Renal pelvis (tissue), 12 donors: ENCODE measurements around the gene RAB3GAP2. TPM values are rescaled to one million over a fixed set of nuclear protein-coding genes. Genes with fewer than 3 reads are reported as not detected.
"Not testable (repeated sequence)": the region's sequence is repeated elsewhere in the genome, so short reads cannot be mapped to it uniquely, and the experiment has no call there.

Source experiments
- DNase-seq: peaks from one replicate; pipeline ENCODE4 v3.0.0-alpha.2; 2013
- long read RNA-seq, 16 experiments: transcript quantifications; one replicate each; lab custom pipeline, GENCODE V29; 2026
- polyA plus RNA-seq, 3 donors: library from polyadenylated mRNA; unstranded; fragments of 120-200 nt; gene quantifications; one replicate each; pipeline ENCODE4 v1.2.1, GENCODE V29; 2013; ENCODE audit not compliant: insufficient read length in 3 of 3

Gene RAB3GAP2
- 10 to 100 TPM; 26.8 to 37.5 (median 35.6) TPM for polyA plus RNA-seq
- long read RNA-seq, donor 1, partial matches to known transcripts, result 5 of 5 reads
- long read RNA-seq, donor 1, other reads (novel, unspliced or antisense), result 0 of 5 reads
- long read RNA-seq, donor 2, partial matches to known transcripts, result 6 of 6 reads
- long read RNA-seq, donor 2, other reads (novel, unspliced or antisense), result 0 of 6 reads
- long read RNA-seq, donor 3, partial matches to known transcripts, result 0 of 2 reads
- long read RNA-seq, donor 3, other reads (novel, unspliced or antisense), result 0 of 2 reads
- long read RNA-seq, donor 4, partial matches to known transcripts, result 0 of 2 reads
- long read RNA-seq, donor 4, other reads (novel, unspliced or antisense), result 0 of 2 reads
- long read RNA-seq, donor 5, result 0 reads
- long read RNA-seq, donor 6, partial matches to known transcripts, result 0 of 2 reads
- long read RNA-seq, donor 6, other reads (novel, unspliced or antisense), result 0 of 2 reads
- long read RNA-seq, donor 7, partial matches to known transcripts, result 0 of 2 reads
- long read RNA-seq, donor 7, other reads (novel, unspliced or antisense), result 0 of 2 reads
- long read RNA-seq, donor 8, result 0 reads
- long read RNA-seq, donor 9, result 0 reads
- long read RNA-seq, donor 10, partial matches to known transcripts, result 161 of 162 reads
- long read RNA-seq, donor 10, other reads (novel, unspliced or antisense), result 0 of 162 reads
- long read RNA-seq, donor 11, partial matches to known transcripts, result 0 of 1 reads
- long read RNA-seq, donor 11, other reads (novel, unspliced or antisense), result 0 of 1 reads
- long read RNA-seq, donor 12, partial matches to known transcripts, result 0 of 1 reads
- long read RNA-seq, donor 12, other reads (novel, unspliced or antisense), result 0 of 1 reads
- long read RNA-seq, donor 13, partial matches to known transcripts, result 241 of 242 reads
- long read RNA-seq, donor 13, other reads (novel, unspliced or antisense), result 0 of 242 reads
- long read RNA-seq, donor 14, result 0 reads
- long read RNA-seq, donor 15, partial matches to known transcripts, result 54 of 55 reads
- long read RNA-seq, donor 15, other reads (novel, unspliced or antisense), result 0 of 55 reads
- long read RNA-seq, donor 16, partial matches to known transcripts, result 5 of 5 reads
- long read RNA-seq, donor 16, other reads (novel, unspliced or antisense), result 0 of 5 reads

DNA sequence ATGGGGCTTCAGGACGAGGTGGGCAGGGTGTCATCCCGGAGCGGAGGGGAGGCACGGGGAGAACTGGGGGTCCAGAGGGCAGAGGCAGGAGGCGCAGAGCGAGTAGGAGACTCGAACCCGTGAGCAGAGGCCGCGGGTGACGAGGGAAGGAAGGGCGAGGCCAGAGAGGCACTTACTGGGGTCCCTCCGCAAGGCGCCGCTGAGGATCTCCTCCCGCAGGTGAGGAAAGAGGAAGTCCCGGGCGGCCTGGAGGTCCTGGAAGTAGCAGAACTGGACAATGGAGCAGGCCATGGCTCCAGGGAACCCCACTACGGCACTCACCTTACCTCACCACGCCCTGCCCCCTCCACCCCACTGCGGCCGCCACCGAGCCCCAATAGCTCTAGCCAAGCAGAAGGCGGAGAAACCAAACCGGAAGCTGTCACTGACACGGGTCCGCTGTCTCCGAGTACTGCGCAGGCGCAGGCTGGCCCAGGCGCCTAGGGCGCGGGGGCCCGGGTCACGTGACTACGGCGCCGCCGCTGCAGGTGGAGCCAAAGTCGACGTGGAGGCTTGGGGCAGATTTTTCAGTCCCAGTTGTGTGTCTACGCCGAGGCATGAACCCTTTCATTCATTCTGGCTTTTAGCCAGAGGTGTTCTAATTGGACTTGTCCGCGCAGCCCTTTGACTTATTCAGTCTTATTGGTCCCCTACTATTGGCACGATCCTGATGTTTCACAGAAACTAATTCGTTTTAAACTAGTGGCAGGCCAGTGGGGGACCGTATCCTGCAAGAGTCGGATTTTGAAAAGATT lies at the start of gene RAB3GAP2:
Gene RAB3GAP2 (minus strand): TSS at position 407 of the 794 bp plus-strand sequence. CDS start 116 bp downstream, at position 291.
- peak; percentile 94 for DNase-seq

DNA sequence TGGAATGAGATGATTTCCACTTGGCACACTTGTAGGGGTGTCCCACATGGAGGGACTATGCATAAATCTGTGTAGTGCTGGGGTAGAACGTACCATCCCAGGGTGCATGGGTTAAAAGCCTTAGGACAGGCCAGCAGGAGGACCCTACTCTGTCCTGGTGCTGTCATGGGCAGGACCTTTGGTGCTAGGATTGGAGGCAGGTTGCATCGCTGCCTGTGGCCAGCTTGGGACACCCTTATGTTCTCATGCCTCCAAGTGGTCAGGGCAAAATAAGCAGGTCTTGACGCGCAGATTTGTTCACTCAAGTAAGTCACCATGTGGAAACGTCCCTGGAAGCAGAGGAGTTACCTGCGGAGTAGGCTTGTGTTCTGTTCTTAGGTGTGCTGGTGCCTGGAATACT lies 49.5 kb upstream of the RAB3GAP2 start:
- DNase-seq, result no peak

GRCh38 chr1:220320709-220321108 lies 48.5 kb upstream of the RAB3GAP2 start:
- DNase-seq, result no peak

DNA sequence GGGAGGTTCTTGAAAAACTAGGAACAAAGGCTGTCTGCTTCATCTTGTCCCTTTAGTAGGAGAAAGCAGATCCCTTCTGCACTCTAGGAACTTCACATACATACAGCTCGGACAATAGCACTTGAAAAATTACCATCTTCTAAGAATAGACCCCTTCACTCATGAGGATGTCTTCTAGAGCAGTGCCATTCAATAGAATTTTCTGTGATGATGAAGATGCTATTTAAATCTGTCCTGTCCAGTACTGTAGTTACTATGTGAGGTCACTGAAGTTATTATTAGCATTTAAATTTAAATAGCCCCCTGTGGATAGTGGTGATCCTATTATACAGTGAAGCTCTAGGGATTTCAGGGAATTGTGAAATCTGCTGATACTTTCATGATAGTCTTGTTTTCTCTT lies 46.4 kb upstream of the RAB3GAP2 start:
- no peak for DNase-seq

DNA sequence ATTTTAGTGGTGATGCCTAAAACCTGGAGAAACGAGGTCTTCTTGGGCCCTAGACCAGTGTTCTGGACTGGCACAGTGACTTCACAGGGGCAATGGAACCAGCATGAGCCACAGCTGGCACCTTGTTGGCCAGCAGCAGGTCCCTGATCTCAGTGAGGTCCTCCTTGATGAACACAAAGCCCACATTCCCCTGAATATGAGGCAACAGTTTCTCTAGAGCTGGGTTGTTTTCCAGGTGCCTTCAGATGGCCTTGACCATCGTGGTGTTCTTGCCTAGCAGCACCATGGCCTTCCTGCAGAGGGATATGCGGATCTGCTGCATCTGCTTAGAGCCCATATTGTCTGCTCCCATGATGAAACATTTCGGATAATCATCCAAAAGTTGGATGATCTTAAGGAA lies 44.9 kb upstream of the RAB3GAP2 start:
- DNase-seq, result no peak

GRCh38 chr1:220316305-220316704 lies 44.1 kb upstream of the RAB3GAP2 start:
- DNase-seq, result no peak

DNA sequence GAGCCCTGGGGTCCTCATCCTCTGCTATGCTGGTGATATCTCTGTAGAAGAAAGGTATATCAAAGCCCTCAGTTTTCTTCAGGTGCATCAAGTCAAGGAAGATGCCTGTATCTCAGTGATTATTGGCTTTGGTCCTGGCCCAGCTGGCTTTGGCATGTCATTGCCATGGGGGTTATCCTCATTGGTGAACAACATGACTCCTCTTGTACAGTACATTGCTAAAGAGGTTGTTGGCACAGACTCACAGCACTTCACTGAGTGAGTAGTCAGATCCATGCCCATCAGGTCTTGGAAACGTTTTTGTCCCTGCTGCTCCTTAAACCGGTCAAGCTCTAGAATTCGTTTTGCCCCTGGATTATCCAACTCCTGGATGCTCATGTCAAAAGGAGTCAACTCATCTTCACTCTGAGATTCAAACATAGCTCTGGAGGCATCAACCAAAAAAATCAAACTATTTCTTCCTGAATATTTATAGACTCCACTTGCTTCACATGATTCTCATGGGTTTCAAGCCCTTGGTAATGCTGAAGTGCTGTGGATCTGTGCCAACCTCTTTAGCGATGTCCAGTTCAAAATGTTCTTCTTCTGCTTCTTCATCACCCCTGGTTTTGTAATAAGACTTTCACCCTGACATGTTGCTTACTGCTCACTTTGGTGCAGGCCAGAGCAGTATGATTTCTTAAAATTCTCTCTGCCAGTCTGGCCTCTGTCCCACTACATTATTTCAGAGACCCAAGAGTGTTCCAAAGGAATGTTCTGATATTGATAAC lies 43.0 kb upstream of the RAB3GAP2 start:
- no peak for DNase-seq

DNA sequence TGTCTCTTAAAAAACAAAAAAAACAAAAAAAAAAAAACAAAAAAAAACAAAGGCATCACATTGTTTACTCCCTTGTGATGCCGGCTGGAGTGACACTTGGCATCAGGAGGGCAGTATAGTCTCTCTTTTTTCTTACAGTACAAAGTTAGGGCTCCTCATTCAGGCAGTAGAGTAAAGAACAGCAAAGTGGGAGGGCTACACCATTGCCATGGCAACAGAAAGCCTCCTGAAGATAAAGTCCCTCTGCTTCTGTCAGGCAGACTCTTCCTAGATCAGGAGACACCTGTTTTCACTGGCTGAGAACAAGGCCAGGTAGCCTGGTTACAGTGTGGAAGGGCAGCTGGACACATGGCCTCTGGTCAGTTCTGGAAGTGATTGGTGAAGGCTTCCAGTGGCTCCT lies 41.3 kb upstream of the RAB3GAP2 start:
- no peak for DNase-seq

DNA sequence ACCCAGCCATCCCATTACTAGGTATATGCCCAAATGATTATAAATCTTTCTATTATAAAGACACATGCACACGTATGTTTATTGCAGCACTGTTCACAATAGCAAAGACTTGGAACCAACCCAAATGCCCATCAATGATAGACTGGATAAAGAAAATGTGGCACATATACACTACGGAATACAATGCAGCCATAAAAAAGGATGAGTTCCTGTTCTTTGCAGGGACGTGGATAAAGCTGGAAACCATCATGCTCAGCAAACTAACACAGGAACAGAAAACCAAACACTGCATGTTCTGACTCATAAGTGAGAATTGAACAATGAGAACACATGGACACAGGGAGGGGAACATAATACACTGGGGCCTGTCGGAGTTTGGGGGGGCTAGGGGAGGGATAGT lies 37.9 kb upstream of the RAB3GAP2 start:
- DNase-seq, result not testable (repeated sequence)

GRCh38 chr1:220307607-220308006 lies 35.4 kb upstream of the RAB3GAP2 start:
- no peak for DNase-seq

- DNase-seq, result no peak
Measured at GRCh38 chr1:220306339-220306738, 34.1 kb upstream of the RAB3GAP2 start.

GRCh38 chr1:220303871-220304270 lies 31.6 kb upstream of the RAB3GAP2 start:
- no peak for DNase-seq

DNA sequence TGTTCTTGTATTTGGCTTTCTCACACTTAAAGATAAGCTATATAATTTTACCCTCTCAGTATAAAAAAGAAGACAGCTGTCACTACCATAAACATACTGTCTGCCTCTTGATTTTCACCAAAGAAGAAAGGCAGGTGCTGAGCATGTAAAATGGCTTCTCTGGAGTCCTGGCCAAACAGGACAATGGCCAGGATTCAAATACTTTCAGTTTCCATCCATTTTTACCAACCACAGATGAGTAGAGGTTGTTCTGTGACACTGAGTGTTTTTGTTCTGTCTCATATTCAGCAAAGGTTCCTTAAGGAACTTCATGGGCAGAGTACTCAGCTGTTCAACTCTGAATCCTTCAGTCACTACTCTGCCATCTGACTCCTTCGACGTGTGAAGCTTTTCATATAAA lies 29.4 kb upstream of the RAB3GAP2 start:
- no peak for DNase-seq

DNA sequence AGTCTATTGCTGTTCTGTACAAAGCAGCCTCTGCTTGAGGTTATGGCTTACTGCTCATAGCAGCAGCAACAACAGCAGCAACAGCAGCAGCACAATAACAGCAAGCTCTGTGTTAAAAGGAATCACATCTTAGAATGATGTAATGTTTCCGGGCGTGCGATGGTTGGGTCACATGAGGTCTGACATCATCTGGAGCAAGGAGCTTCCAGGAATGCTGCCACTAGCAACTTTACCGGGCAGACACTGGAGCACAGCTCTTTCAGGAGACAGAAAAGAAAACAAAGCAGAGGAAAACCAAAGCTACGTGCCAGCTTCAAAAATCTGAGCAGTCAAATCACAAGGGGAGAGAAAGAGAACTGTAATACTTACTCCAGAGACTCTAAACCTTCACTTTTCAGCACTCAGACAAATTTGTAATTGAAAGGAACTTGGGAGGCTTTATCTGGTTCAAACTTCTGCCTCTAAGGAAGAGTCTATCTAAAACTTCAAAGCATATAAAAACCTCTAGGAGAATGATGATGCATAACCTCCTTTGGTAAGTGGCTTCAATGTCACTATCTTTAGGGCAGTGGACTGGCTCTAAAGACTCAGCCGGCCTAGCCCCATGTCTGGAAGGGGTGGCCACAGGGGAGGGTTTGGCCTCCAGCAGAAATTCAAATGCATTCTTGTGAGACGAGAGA lies 28.3 kb upstream of the RAB3GAP2 start:
- DNase-seq, result peak; percentile 84

DNA sequence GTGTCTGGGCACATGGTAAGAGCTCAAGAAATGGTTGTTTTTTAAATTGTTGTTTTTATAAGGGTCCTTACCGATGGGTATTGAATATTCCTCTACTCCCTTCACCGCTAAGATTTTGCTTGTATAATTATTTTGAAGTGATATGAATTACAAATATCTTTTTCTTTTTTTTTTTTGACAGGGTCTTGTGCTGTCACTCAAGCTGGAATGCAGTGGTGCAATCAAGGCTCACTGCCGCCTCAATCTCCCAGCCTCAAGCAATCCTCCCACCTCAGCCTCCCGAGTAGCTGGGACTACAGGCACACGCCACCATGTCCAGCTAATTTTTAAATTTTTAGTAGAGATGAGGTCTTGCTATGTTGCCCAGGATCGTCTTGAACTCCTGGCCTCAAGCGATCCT lies 27.1 kb upstream of the RAB3GAP2 start:
- DNase-seq, result no peak

- no peak for DNase-seq
Measured at GRCh38 chr1:220298470-220299205, 26.4 kb upstream of the RAB3GAP2 start.

DNA sequence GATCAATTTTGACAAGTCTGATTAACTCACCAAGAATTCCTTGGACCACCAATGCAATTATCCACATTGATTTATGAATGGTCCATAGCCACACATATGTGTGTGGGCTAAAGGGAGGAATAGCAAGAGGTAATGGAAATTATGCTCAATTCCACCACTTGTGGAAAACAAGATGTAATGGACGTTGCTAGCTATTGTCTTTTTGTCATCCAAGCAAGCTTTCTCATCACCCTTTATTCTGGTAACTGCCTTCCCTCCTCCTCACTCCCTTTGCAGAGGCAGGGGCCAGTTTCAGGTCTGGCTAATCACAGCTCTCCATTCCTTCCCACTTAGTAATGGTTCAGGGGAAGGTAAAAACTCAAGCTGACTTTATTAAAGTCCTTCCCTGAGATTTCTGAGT lies 24.7 kb upstream of the RAB3GAP2 start:
- no peak for DNase-seq

- DNase-seq, result no peak
Measured at GRCh38 chr1:220294846-220295301, 22.6 kb upstream of the RAB3GAP2 start.

GRCh38 chr1:220291580-220291979 lies 19.3 kb upstream of the RAB3GAP2 start:
- DNase-seq, result no peak
